HEK293 (cell line): ENCODE measurements around the gene C1QL4.

Experiments
- CTCF ChIA-PET: fragments of 350-600 bp; formaldehyde crosslinking; extraction: SDS; loops from one replicate; lab custom pipeline; 2021; ENCODE audit warnings: antibody characterized with exemption; lab: Yijun Ruan, JAX
- POLR2A ChIA-PET: fragments of 300-600 bp; formaldehyde crosslinking; extraction: SDS; loops from one replicate; lab custom pipeline; 2020; ENCODE audit warnings: antibody characterized with exemption, inconsistent platforms; lab: Yijun Ruan, JAX
- H3K27ac ChIP-seq: fragments of 200-500 bp; sonication (Bioruptor generic); 2 replicates; pipeline ENCODE4 v1.5.1; 2014; ENCODE audit warnings: low read depth, low read length, control low read depth, inconsistent platforms; ENCODE audit errors: extremely low read depth
- H3K36me3 ChIP-seq, 2 experiments: fragments of 200-500 bp in 1 of 2; sonication (Bioruptor generic) in 1 of 2; 1 replicate in 1 of 2; 2 replicates in 1 of 2; pipeline ENCODE4 v1.5.1; 2014 to 2017; ENCODE audit warnings: inconsistent platforms in 2 of 2, low read length in 2 of 2; ENCODE audit not compliant: control insufficient read depth in 2 of 2, insufficient read depth in 1 of 2
- H3K4me1 ChIP-seq: fragments of 200-500 bp; sonication (Bioruptor generic); 2 replicates; pipeline ENCODE4 v1.5.1; 2014; ENCODE audit warnings: mild to moderate bottlenecking, low read length, inconsistent platforms; ENCODE audit not compliant: control insufficient read depth, insufficient read depth
- H3K4me3 ChIP-seq: 2 replicates; pipeline ENCODE4 v1.5.1; 2011; ENCODE audit warnings: low read depth, mild to moderate bottlenecking, control low read depth, low read length, moderate library complexity
- H3K9me3 ChIP-seq: fragments of 200-500 bp; sonication (Bioruptor generic); 2 replicates; pipeline ENCODE4 v1.5.1; 2014; ENCODE audit warnings: low read depth, low read length, inconsistent platforms; ENCODE audit not compliant: control insufficient read depth, insufficient read depth
- GLIS2 ChIP-seq: fragments of 450-650 bp; formaldehyde crosslinking; IDR thresholded peaks from 2 replicates; pipeline ENCODE4 v1.5.1; 2016; ENCODE audit warnings: missing biosample characterization, missing genetic modification characterization
- IKZF3 ChIP-seq: fragments of 450-650 bp; IDR thresholded peaks from 2 replicates; pipeline ENCODE4 v1.5.0; 2018; ENCODE audit warnings: missing biosample characterization, mild to moderate bottlenecking, missing genetic modification characterization, moderate library complexity
- KLF8 ChIP-seq: fragments of 450-650 bp; formaldehyde crosslinking; IDR thresholded peaks from 2 replicates; pipeline ENCODE4 v1.5.1; 2016; ENCODE audit warnings: missing biosample characterization, missing genetic modification characterization
- SP3 ChIP-seq: fragments of 450-650 bp; formaldehyde crosslinking; IDR thresholded peaks from 2 replicates; pipeline ENCODE4 v1.5.1; 2016; ENCODE audit warnings: missing biosample characterization, missing genetic modification characterization
- TRIM28 ChIP-seq: IDR thresholded peaks from 2 replicates; pipeline ENCODE4 v1.6.1; 2011; ENCODE audit warnings: low read length, control low read depth, borderline replicate concordance
- WT1 ChIP-seq: fragments of 450-650 bp; formaldehyde crosslinking; IDR thresholded peaks from 2 replicates; pipeline ENCODE4 v1.5.1; 2016; ENCODE audit warnings: missing biosample characterization, missing genetic modification characterization
- ZBTB17 ChIP-seq: fragments of 450-650 bp; formaldehyde crosslinking; IDR thresholded peaks from 2 replicates; pipeline ENCODE4 v1.5.1; 2016; ENCODE audit warnings: missing biosample characterization, missing genetic modification characterization
- ZFHX2 ChIP-seq: fragments of 450-650 bp; formaldehyde crosslinking; conservative IDR thresholded peaks from 2 replicates; pipeline ENCODE4 v1.5.1; 2016; ENCODE audit warnings: missing biosample characterization, missing genetic modification characterization
- ZNF10 ChIP-seq: fragments of 450-650 bp; formaldehyde crosslinking; IDR thresholded peaks from 2 replicates; pipeline ENCODE4 v1.5.1; 2017; ENCODE audit warnings: missing biosample characterization, missing genetic modification characterization
- ZNF146 ChIP-seq: fragments of 450-650 bp; formaldehyde crosslinking; IDR thresholded peaks from 2 replicates; pipeline ENCODE4 v1.5.1; 2016; ENCODE audit warnings: missing biosample characterization, missing genetic modification characterization
- ZNF211 ChIP-seq: fragments of 450-650 bp; formaldehyde crosslinking; IDR thresholded peaks from 2 replicates; pipeline ENCODE4 v1.5.1; 2016; ENCODE audit warnings: low read depth, missing biosample characterization, missing genetic modification characterization
- ZNF335 ChIP-seq: fragments of 450-650 bp; formaldehyde crosslinking; conservative IDR thresholded peaks from 2 replicates; pipeline ENCODE4 v1.5.1; 2016; ENCODE audit warnings: missing biosample characterization, missing genetic modification characterization
- ZNF600 ChIP-seq: fragments of 450-650 bp; formaldehyde crosslinking; IDR thresholded peaks from 2 replicates; pipeline ENCODE4 v1.5.1; 2016; ENCODE audit warnings: missing biosample characterization, missing genetic modification characterization
- ZSCAN16 ChIP-seq: fragments of 450-650 bp; formaldehyde crosslinking; IDR thresholded peaks from 2 replicates; pipeline ENCODE4 v1.5.1; 2016; ENCODE audit warnings: missing biosample characterization, missing genetic modification characterization
- TF ChIP-seq, protein P1 (sequence below): fragments of 450-650 bp; formaldehyde crosslinking; IDR thresholded peaks from 2 replicates; pipeline ENCODE4 v1.5.1; 2016; ENCODE audit warnings: missing biosample characterization, missing genetic modification characterization
- TF ChIP-seq, protein P2 (sequence below): fragments of 450-650 bp; formaldehyde crosslinking; IDR thresholded peaks from 2 replicates; pipeline ENCODE4 v1.5.1; 2016; ENCODE audit warnings: missing biosample characterization, missing genetic modification characterization
- TF ChIP-seq, protein P3 (sequence below): fragments of 450-650 bp; formaldehyde crosslinking; IDR thresholded peaks from 2 replicates; pipeline ENCODE4 v1.5.1; 2016; ENCODE audit warnings: missing biosample characterization, missing genetic modification characterization
- TF ChIP-seq, protein P4 (sequence below): fragments of 450-650 bp; formaldehyde crosslinking; conservative IDR thresholded peaks from 2 replicates; pipeline ENCODE4 v1.5.1; 2016; ENCODE audit warnings: low read depth, missing biosample characterization, missing genetic modification characterization

The C1QL4 gene

DNA sequence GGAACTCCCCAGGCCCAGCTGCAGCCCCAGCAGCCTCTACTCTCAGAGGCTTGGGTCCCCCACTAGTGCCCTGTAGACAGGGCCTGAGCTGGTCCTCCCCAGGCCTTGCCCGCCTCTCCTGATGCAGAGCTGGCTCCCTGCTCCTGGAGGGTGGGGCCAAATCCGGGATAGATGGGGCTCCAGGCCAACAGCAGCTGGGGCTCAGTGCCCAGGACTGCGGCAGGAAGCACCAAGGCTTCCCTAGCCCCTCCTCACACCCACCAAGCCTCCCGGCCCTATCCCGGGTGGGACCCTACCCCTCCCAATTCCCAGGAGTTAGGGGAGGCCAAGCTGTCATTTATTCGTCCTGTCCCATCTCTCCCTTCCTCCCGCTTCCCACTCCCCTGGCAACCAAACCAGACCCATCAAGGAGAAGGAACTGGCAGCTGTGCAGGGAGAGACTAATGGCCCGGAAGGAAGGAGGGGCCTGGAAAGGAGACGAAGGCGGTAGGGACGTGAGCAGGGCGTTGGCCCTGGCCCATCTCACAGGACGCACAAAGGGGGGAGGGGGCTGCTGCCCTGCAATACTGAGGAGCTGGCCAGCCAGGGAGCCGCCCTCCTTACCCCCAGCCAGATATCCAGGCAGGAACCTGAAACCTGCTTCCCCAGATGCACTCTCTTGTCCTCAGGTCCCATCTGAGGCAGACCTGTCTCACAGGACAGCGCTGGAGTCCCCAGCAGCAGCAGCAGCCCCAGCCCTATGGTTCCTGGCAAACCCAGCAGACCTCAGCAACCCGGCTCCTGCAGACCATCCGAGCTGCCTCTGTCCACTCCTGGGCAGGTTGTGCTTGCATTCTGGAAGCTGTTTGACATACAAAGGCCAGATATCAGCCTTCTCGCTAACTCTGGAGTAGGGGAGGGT lies 43.7 kb downstream of the C1QL4 start (continued):
- 0 out of 2 replicates have a peak, but pooled peaks have one; percentile 25 for TF ChIP-seq WT1
- TF ChIP-seq, protein P1, sequence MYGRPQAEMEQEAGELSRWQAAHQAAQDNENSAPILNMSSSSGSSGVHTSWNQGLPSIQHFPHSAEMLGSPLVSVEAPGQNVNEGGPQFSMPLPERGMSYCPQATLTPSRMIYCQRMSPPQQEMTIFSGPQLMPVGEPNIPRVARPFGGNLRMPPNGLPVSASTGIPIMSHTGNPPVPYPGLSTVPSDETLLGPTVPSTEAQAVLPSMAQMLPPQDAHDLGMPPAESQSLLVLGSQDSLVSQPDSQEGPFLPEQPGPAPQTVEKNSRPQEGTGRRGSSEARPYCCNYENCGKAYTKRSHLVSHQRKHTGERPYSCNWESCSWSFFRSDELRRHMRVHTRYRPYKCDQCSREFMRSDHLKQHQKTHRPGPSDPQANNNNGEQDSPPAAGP (tag by site-specific recombination) = peak; percentile 61
- TF ChIP-seq ZNF211 = no peak
- peak; percentile 48; the same call in 1 of the 2 replicates for TF ChIP-seq SP3
- TF ChIP-seq, protein P2, sequence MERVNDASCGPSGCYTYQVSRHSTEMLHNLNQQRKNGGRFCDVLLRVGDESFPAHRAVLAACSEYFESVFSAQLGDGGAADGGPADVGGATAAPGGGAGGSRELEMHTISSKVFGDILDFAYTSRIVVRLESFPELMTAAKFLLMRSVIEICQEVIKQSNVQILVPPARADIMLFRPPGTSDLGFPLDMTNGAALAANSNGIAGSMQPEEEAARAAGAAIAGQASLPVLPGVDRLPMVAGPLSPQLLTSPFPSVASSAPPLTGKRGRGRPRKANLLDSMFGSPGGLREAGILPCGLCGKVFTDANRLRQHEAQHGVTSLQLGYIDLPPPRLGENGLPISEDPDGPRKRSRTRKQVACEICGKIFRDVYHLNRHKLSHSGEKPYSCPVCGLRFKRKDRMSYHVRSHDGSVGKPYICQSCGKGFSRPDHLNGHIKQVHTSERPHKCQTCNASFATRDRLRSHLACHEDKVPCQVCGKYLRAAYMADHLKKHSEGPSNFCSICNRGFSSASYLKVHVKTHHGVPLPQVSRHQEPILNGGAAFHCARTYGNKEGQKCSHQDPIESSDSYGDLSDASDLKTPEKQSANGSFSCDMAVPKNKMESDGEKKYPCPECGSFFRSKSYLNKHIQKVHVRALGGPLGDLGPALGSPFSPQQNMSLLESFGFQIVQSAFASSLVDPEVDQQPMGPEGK (tag by site-specific recombination) = 0 out of 2 replicates have a peak, but pooled peaks have one; percentile 50
- peak; percentile 82 for TF ChIP-seq ZNF600 (tag by site-specific recombination)
- no peak for TF ChIP-seq ZNF146 (tag by site-specific recombination)
- TF ChIP-seq ZBTB17 (tag by site-specific recombination) = peak; percentile 72
- TF ChIP-seq ZNF335 (tag by site-specific recombination) = peak; percentile 51
- TF ChIP-seq TRIM28 = peak; percentile 45; the same call in 1 of the 2 replicates

DNA sequence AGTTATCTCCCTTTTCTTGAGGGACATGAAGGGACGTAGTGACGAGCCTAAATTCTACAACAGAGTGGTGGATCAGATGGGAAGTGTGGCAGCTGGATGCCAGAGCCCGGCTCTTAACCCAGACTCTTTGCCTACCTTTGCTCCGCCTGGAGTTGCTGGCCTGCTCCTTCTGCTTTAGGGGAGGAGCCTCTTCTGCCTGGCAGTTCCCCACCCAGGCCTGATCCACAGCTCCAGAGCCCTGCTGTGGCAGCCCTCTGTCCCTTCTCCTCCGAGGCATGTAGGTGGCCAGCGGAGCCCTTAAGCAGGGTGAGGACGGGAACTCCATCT lies 44.3 kb downstream of the C1QL4 start:
- no peak overlapping the region for H3K27ac ChIP-seq
- H3K4me3 ChIP-seq = no peak overlapping the region
- CTCF ChIA-PET = interaction anchor here (0.6 to 10.2 kb wide), 12 partner anchors 7 to 486 kb away, joined by 3 to 208 read pairs (median 5); partner anchors contain the start of genes C1QL4, DNAJC22 and TROAP

DNA sequence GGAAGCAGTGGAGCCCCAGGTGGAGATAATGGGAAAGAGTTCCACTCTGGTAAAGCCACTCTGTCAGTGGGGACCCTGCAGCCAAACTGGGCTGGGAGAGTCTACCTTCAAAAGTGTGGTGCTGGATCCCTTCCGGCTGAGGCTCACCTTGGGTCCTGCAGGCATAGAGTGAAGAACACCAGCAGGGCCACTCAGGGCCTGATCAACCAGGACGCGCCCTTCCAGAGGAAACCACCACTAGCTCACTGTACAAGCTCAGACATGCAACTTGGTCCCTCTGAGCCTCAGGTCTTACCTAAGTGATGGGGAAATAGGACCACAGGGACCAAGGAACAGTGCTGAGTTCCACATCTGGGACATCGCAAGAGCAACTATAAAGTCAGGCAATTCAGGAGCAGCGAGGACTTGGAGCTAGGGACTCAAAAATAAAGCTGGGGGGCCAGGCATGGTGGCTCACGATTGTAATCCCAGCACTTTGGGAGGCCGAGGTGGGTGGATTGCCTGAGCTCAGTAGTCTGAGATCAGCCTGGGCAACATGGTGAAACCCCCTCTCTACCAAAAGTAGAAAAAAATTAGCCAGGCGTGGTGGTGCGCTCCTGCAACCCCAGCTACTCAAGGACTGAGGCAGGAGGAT lies 47.9 kb downstream of the C1QL4 start:
- no peaks in the 10 kb centered on the region for H3K36me3 ChIP-seq
- H3K27ac ChIP-seq = no peak overlapping the region; the same call in 1 of the 2 replicates
- peak; percentile 48; the same call in 1 of the 2 replicates for TF ChIP-seq GLIS2 (tag by site-specific recombination)
- TF ChIP-seq, protein P3, sequence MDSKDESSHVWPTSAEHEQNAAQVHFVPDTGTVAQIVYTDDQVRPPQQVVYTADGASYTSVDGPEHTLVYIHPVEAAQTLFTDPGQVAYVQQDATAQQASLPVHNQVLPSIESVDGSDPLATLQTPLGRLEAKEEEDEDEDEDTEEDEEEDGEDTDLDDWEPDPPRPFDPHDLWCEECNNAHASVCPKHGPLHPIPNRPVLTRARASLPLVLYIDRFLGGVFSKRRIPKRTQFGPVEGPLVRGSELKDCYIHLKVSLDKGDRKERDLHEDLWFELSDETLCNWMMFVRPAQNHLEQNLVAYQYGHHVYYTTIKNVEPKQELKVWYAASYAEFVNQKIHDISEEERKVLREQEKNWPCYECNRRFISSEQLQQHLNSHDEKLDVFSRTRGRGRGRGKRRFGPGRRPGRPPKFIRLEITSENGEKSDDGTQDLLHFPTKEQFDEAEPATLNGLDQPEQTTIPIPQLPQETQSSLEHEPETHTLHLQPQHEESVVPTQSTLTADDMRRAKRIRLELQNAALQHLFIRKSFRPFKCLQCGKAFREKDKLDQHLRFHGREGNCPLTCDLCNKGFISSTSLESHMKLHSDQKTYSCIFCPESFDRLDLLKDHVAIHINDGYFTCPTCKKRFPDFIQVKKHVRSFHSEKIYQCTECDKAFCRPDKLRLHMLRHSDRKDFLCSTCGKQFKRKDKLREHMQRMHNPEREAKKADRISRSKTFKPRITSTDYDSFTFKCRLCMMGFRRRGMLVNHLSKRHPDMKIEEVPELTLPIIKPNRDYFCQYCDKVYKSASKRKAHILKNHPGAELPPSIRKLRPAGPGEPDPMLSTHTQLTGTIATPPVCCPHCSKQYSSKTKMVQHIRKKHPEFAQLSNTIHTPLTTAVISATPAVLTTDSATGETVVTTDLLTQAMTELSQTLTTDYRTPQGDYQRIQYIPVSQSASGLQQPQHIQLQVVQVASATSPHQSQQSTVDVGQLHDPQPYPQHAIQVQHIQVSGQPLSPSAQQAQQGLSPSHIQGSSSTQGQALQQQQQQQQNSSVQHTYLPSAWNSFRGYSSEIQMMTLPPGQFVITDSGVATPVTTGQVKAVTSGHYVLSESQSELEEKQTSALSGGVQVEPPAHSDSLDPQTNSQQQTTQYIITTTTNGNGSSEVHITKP (tag by site-specific recombination) = peak; percentile 54
- no peak for TF ChIP-seq ZSCAN16
- TF ChIP-seq ZNF600 (tag by site-specific recombination) = 0 out of 2 replicates have a peak, but pooled peaks have one; percentile 16
- no peak for TF ChIP-seq ZNF10 (tag by site-specific recombination)
- TF ChIP-seq, protein P4, sequence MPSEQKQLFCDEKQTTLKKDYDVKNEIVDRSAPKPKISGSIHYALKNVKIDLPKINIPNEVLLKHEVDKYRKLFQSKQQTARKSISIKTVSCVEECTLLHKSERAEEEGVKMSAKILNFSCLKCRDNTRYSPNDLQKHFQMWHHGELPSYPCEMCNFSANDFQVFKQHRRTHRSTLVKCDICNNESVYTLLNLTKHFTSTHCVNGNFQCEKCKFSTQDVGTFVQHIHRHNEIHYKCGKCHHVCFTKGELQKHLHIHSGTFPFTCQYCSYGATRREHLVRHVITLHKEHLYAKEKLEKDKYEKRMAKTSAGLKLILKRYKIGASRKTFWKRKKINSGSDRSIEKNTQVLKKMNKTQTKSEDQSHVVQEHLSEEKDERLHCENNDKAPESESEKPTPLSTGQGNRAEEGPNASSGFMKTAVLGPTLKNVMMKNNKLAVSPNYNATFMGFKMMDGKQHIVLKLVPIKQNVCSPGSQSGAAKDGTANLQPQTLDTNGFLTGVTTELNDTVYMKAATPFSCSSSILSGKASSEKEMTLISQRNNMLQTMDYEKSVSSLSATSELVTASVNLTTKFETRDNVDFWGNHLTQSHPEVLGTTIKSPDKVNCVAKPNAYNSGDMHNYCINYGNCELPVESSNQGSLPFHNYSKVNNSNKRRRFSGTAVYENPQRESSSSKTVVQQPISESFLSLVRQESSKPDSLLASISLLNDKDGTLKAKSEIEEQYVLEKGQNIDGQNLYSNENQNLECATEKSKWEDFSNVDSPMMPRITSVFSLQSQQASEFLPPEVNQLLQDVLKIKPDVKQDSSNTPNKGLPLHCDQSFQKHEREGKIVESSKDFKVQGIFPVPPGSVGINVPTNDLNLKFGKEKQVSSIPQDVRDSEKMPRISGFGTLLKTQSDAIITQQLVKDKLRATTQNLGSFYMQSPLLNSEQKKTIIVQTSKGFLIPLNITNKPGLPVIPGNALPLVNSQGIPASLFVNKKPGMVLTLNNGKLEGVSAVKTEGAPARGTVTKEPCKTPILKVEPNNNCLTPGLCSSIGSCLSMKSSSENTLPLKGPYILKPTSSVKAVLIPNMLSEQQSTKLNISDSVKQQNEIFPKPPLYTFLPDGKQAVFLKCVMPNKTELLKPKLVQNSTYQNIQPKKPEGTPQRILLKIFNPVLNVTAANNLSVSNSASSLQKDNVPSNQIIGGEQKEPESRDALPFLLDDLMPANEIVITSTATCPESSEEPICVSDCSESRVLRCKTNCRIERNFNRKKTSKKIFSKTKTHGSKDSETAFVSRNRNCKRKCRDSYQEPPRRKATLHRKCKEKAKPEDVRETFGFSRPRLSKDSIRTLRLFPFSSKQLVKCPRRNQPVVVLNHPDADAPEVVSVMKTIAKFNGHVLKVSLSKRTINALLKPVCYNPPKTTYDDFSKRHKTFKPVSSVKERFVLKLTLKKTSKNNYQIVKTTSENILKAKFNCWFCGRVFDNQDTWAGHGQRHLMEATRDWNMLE = no peak
- peak; percentile 87 for TF ChIP-seq ZNF335 (tag by site-specific recombination)
- TF ChIP-seq ZFHX2 = no peak
- peak; percentile 5; the same call in 1 of the 2 replicates for TF ChIP-seq ZBTB17 (tag by site-specific recombination)
- TF ChIP-seq IKZF3 (tag by site-specific recombination) = peak; percentile 5; the same call in 1 of the 2 replicates
- TF ChIP-seq, all 188 proteins: peak for 6
- Histone ChIP-seq H3K4me1 (no peaks in the 10 kb centered on the region), H3K4me3 (no peak overlapping the region), H3K9me3 (no peaks in the 10 kb centered on the region)
- CTCF ChIA-PET = interaction anchor here (0.5 to 10.2 kb wide), 45 partner anchors 6 to 334 kb away, joined by 3 to 208 read pairs (median 4); partner anchors contain the start of genes C1QL4, DNAJC22, FAM186B and PRPF40B
- POLR2A ChIA-PET = interaction anchor here (1.4 to 1.9 kb wide), 7 partner anchors 8 to 69 kb away, joined by 3 to 18 read pairs (median 6); partner anchors contain the start of gene TROAP

More for the DNA sequence above, 44.3 kb downstream of the C1QL4 start:
- TF ChIP-seq ZNF600 (tag by site-specific recombination) = peak; percentile 47; the same call in 1 of the 2 replicates
- TF ChIP-seq ZBTB17 (tag by site-specific recombination) = peak; percentile 97; the same call in 1 of the 2 replicates
- TF ChIP-seq KLF8 (tag by site-specific recombination) = no peak
- Histone ChIP-seq H3K36me3 (peaks cover 0 to 9% of the 10 kb centered on the region in 2 experiments; a peak in 1 of 3 replicates), H3K4me1 (peaks cover 8% of the 10 kb centered on the region), H3K9me3 (no peaks in the 10 kb centered on the region)
- POLR2A ChIA-PET = interaction anchor here (0.5 to 7.6 kb wide), 11 partner anchors 10 to 459 kb away, joined by 3 to 94 read pairs (median 4); partner anchors contain the start of genes DNAJC22, SPATS2 and TROAP
